GM23248 (cell line): ENCODE measurements around the gene PADI3.

Experiments
- EZH2 ChIP-seq: fragments of 200-600 bp; sonication (generic); IDR thresholded peaks from 2 replicates; pipeline ENCODE4 v1.6.1; 2018; ENCODE audit warnings: antibody characterized with exemption, mild to moderate bottlenecking; ENCODE audit not compliant: insufficient read depth, poor library complexity, severe bottlenecking
- EZH2phosphoT487 ChIP-seq: fragments of 200-600 bp; sonication (generic); IDR thresholded peaks from 2 replicates; pipeline ENCODE4 v1.6.1; 2018; ENCODE audit warnings: antibody characterized with exemption, moderate library complexity, mild to moderate bottlenecking, low read depth; ENCODE audit not compliant: insufficient read depth

DNA sequence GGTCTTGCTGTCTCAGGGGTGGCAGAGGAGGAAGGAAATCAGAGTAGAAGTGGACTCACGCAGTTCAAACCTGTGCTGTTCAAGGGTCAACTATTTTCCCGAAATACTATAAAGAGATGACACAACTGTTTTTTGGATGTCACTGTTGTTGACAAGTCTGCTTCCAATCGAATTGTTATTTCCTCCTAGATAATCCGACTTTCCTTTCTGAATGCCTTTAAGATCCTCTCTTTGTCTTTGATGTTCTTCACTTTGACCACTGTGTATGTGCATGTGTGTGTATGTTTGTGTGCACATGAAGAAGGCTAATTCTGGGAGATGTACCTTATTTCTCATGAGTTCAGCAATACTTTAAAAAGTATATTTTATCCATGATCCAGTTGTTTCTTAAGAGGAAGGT, 80.7 kb downstream of the PADI3 start:
- TF ChIP-seq EZH2 (no peak), EZH2phosphoT487 (no peak)
